SK-N-SH treated with all-trans-retinoic acid at 6 μM for 48 hours (cell line): Measurements from ENCODE around the gene PFKFB4.

Source experiments
- ATAC-seq: fragments of 200-7000 bp; cut with Tn5 transposase; 3 replicates; pipeline ENCODE4 v1.9.1; 2020; ENCODE audit warnings: mild to moderate bottlenecking, moderate library complexity
- ARNTL ChIP-seq: fragments of 450-650 bp; formaldehyde crosslinking; IDR thresholded peaks from 2 replicates; pipeline ENCODE4 v1.5.0; 2020; ENCODE audit warnings: low read depth, mild to moderate bottlenecking, moderate library complexity, borderline replicate concordance
- BACH2 ChIP-seq: fragments of 250-450 bp; sonication (Bioruptor Pico); IDR thresholded peaks from 2 replicates; pipeline ENCODE4 v1.9.0; 2021; ENCODE audit warnings: mild to moderate bottlenecking, borderline replicate concordance
- CREB5 ChIP-seq: fragments of 250-450 bp; sonication (Bioruptor Pico); IDR thresholded peaks from 2 replicates; pipeline ENCODE4 v1.5.1; 2020; ENCODE audit warnings: low read depth, mild to moderate bottlenecking, moderate library complexity
- CSDC2 ChIP-seq: fragments of 250-450 bp; sonication (Bioruptor Pico); IDR thresholded peaks from 2 replicates; pipeline ENCODE4 v1.5.0; 2020; ENCODE audit warnings: mild to moderate bottlenecking, moderate library complexity
- CSRNP3 ChIP-seq: fragments of 250-450 bp; sonication (Bioruptor Pico); IDR thresholded peaks from 2 replicates; pipeline ENCODE4 v1.5.1; 2021; ENCODE audit warnings: mild to moderate bottlenecking, moderate library complexity
- ESRRG ChIP-seq: fragments of 250-450 bp; sonication (Bioruptor Pico); IDR thresholded peaks from 2 replicates; pipeline ENCODE4 v1.6.1; 2021; ENCODE audit warnings: mild to moderate bottlenecking
- GLIS3 ChIP-seq: fragments of 250-450 bp; sonication (Bioruptor Pico); IDR thresholded peaks from 2 replicates; pipeline ENCODE4 v1.5.0; 2020; ENCODE audit warnings: mild to moderate bottlenecking, moderate library complexity
- ISL1 ChIP-seq: fragments of 250-450 bp; sonication (Bioruptor Pico); IDR thresholded peaks from 2 replicates; pipeline ENCODE4 v2.1.2; 2022; ENCODE audit warnings: mild to moderate bottlenecking, moderate library complexity
- PATZ1 ChIP-seq: fragments of 250-450 bp; sonication (Bioruptor Pico); IDR thresholded peaks from 2 replicates; pipeline ENCODE4 v1.8.0; 2020; ENCODE audit warnings: mild to moderate bottlenecking, moderate library complexity, borderline replicate concordance
- POU6F1 ChIP-seq: fragments of 250-450 bp; sonication (Bioruptor Pico); IDR thresholded peaks from 2 replicates; pipeline ENCODE4 v1.8.0; 2021; ENCODE audit warnings: low read depth, mild to moderate bottlenecking, moderate library complexity, borderline replicate concordance
- PPARA ChIP-seq: fragments of 250-450 bp; sonication (Bioruptor Pico); IDR thresholded peaks from 2 replicates; pipeline ENCODE4 v1.5.0; 2020; ENCODE audit warnings: mild to moderate bottlenecking, borderline replicate concordance
- RARB ChIP-seq: fragments of 250-450 bp; sonication (Bioruptor Pico); IDR thresholded peaks from 2 replicates; pipeline ENCODE4 v1.8.0; 2021; ENCODE audit warnings: mild to moderate bottlenecking, moderate library complexity
- SNAI2 ChIP-seq: fragments of 250-450 bp; sonication (Bioruptor Pico); IDR thresholded peaks from 2 replicates; pipeline ENCODE4 v1.5.0; 2020; ENCODE audit warnings: mild to moderate bottlenecking, moderate library complexity
- TCF4 ChIP-seq: fragments of 250-450 bp; sonication (Bioruptor Pico); IDR thresholded peaks from 2 replicates; pipeline ENCODE4 v1.8.0; 2021; ENCODE audit warnings: mild to moderate bottlenecking, moderate library complexity, borderline replicate concordance
- TOX ChIP-seq: fragments of 250-450 bp; sonication (Bioruptor Pico); IDR thresholded peaks from 2 replicates; pipeline ENCODE4 v1.8.0; 2021; ENCODE audit warnings: mild to moderate bottlenecking, moderate library complexity, borderline replicate concordance
- TSHZ2 ChIP-seq: fragments of 250-450 bp; sonication (Bioruptor Pico); IDR thresholded peaks from 2 replicates; pipeline ENCODE4 v1.5.0; 2020; ENCODE audit warnings: mild to moderate bottlenecking, moderate library complexity
- ZC3H10 ChIP-seq: fragments of 250-450 bp; sonication (Bioruptor Pico); IDR thresholded peaks from 2 replicates; pipeline ENCODE4 v1.5.1; 2021; ENCODE audit warnings: mild to moderate bottlenecking, moderate library complexity
- ZFP3 ChIP-seq: fragments of 250-450 bp; sonication (Bioruptor Pico); IDR thresholded peaks from 2 replicates; pipeline ENCODE4 v1.5.0; 2020; ENCODE audit warnings: mild to moderate bottlenecking, moderate library complexity
- ZFP30 ChIP-seq: fragments of 450-650 bp; formaldehyde crosslinking; IDR thresholded peaks from 2 replicates; pipeline ENCODE4 v1.5.0; 2022; ENCODE audit warnings: mild to moderate bottlenecking, moderate library complexity
- ZNF565 ChIP-seq: fragments of 450-650 bp; formaldehyde crosslinking; conservative IDR thresholded peaks from 2 replicates; pipeline ENCODE4 v1.5.0; 2020; ENCODE audit warnings: low read depth, mild to moderate bottlenecking, moderate library complexity
- ZNF70 ChIP-seq: fragments of 450-650 bp; formaldehyde crosslinking; IDR thresholded peaks from 2 replicates; pipeline ENCODE4 v1.5.0; 2020; ENCODE audit warnings: mild to moderate bottlenecking, moderate library complexity
- ZNF8 ChIP-seq: fragments of 450-650 bp; formaldehyde crosslinking; IDR thresholded peaks from 2 replicates; pipeline ENCODE4 v1.5.0; 2020; ENCODE audit warnings: mild to moderate bottlenecking, moderate library complexity

The PFKFB4 gene

GRCh38 chr3:48556796-48557626 is at the start of gene PFKFB4:
TSS of gene PFKFB4 (minus strand) at chr3:48556803. CDS start at chr3:48556777, 26 bp downstream.
- TF ChIP-seq PPARA (no peak), TSHZ2 (CRISPR knock-in tag) (no peak), POU6F1 (CRISPR knock-in tag) (no peak), ZFP30 (CRISPR knock-in tag) (no peak), ESRRG (CRISPR knock-in tag) (no peak), ZNF565 (no peak), ISL1 (CRISPR knock-in tag) (no peak), RARB (no peak), CREB5 (CRISPR knock-in tag) (no peak), CSDC2 (CRISPR knock-in tag) (no peak), CSRNP3 (no peak), PATZ1 (no peak), ZFP3 (CRISPR knock-in tag) (no peak)
- ATAC-seq, result peak; percentile 92

- TF ChIP-seq SNAI2 (CRISPR knock-in tag) (no peak), BACH2 (CRISPR knock-in tag) (no peak), ZNF565 (no peak), ARNTL (CRISPR knock-in tag) (no peak), TCF4 (CRISPR knock-in tag) (no peak), PPARA (no peak), ZFP3 (CRISPR knock-in tag) (no peak), ZNF8 (CRISPR knock-in tag) (no peak), TOX (CRISPR knock-in tag) (no peak), ZNF70 (no peak), ZC3H10 (CRISPR knock-in tag) (no peak), ISL1 (CRISPR knock-in tag) (no peak), RARB (no peak), CREB5 (CRISPR knock-in tag) (no peak), PATZ1 (no peak), ZFP30 (CRISPR knock-in tag) (no peak), GLIS3 (CRISPR knock-in tag) (no peak)
- TF ChIP-seq, all 23 proteins: peak for 0
- no peak for ATAC-seq
Observed at GRCh38 chr3:48601622-48601994, 45.0 kb upstream of the PFKFB4 start.
